GM19463 (cell line): ENCODE results near the gene TMEM238.
"Not testable (repeated sequence)": the region's sequence is repeated elsewhere in the genome, so short reads cannot be mapped to it uniquely, and the experiment has no call there.

Source experiments
- ATAC-seq: cut with Tn5 transposase; IDR thresholded peaks from one replicate; pipeline ENCODE4 v1.9.1; 2021; ENCODE audit warnings: mild to moderate bottlenecking, moderate library complexity; ENCODE audit not compliant: unreplicated experiment

The TMEM238 gene

GRCh38 chr19:55384131-55384919 is at the start of gene TMEM238:
TMEM238 (minus strand) TSS chr19:55384292; CDS start chr19:55384259, 33 bp downstream.
- no peak for ATAC-seq

- no peak for ATAC-seq
Observed at GRCh38 chr19:55433292-55433691, 49.2 kb upstream of the TMEM238 start.

GRCh38 chr19:55432241-55432959 is 48.3 kb upstream of the TMEM238 start:
- no peak for ATAC-seq

GRCh38 chr19:55431183-55431582 is 47.1 kb upstream of the TMEM238 start:
- no peak for ATAC-seq

GRCh38 chr19:55426042-55426441 is 42.0 kb upstream of the TMEM238 start:
- ATAC-seq: no peak

GRCh38 chr19:55424518-55424917 is 40.4 kb upstream of the TMEM238 start:
- ATAC-seq: no peak

- ATAC-seq: no peak
Observed at GRCh38 chr19:55423225-55424005, 39.3 kb upstream of the TMEM238 start.

GRCh38 chr19:55421281-55421680 is 37.2 kb upstream of the TMEM238 start:
- ATAC-seq: not testable (repeated sequence)

GRCh38 chr19:55419624-55420236 is 35.6 kb upstream of the TMEM238 start:
- ATAC-seq: no peak

GRCh38 chr19:55419103-55419502 is 35.0 kb upstream of the TMEM238 start:
- ATAC-seq: no peak

GRCh38 chr19:55418185-55418584 is 34.1 kb upstream of the TMEM238 start:
- ATAC-seq: no peak

GRCh38 chr19:55410168-55410567 is 26.1 kb upstream of the TMEM238 start:
- no peak for ATAC-seq

- ATAC-seq: not testable (repeated sequence)
Observed at GRCh38 chr19:55409179-55409578, 25.1 kb upstream of the TMEM238 start.

GRCh38 chr19:55408533-55408872 is 24.4 kb upstream of the TMEM238 start:
- no peak for ATAC-seq

GRCh38 chr19:55407800-55408532 is 23.9 kb upstream of the TMEM238 start:
- ATAC-seq: peak; percentile 82

- ATAC-seq: not testable (repeated sequence)
Observed at GRCh38 chr19:55407550-55407799, 23.4 kb upstream of the TMEM238 start, which contains the start of gene UBE2S. UBE2S (minus strand) TSS chr19:55407788; CDS start chr19:55407589, 199 bp downstream.

- no peak for ATAC-seq
Observed at GRCh38 chr19:55406826-55407549, 22.9 kb upstream of the TMEM238 start.

- ATAC-seq: no peak
Observed at GRCh38 chr19:55406091-55406825, 22.2 kb upstream of the TMEM238 start.

- no peak for ATAC-seq
Observed at GRCh38 chr19:55405638-55406037, 21.5 kb upstream of the TMEM238 start.
